Activated CD8-positive, alpha-beta T cell treated with anti-CD3 and anti-CD28 coated beads for 36 hours (primary cell): ENCODE data around the gene MRPS10. TPM values are rescaled to one million over a fixed set of nuclear protein-coding genes. Genes with fewer than 3 reads are reported as not detected.

Experiments used
- ATAC-seq: fragments of 200-7000 bp; cut with Tn5 transposase; one replicate; pipeline ENCODE4 v1.10.0; 2021; ENCODE audit warnings: mild to moderate bottlenecking, moderate library complexity
- CTCF ChIA-PET: fragments of 350-600 bp; sonication (Branson Sonifier 250); formaldehyde crosslinking; loops from one replicate; lab custom pipeline; 2021; ENCODE audit warnings: antibody characterized with exemption; lab: Charles Lee
- POLR2A ChIA-PET: fragments of 350-600 bp; sonication (Branson Sonifier 250); formaldehyde crosslinking; loops from one replicate; lab custom pipeline; 2021; ENCODE audit warnings: antibody characterized with exemption; lab: Charles Lee
- DNase-seq: peaks from one replicate; pipeline ENCODE4 v3.0.0-alpha.2; 2020
- H3K27ac Mint-ChIP-seq: one replicate; pipeline ENCODE4 v1.8.0; 2021; ENCODE audit warnings: mild to moderate bottlenecking, mixed read lengths
- H3K27me3 Mint-ChIP-seq: one replicate; pipeline ENCODE4 v1.8.0; 2021; ENCODE audit warnings: mixed read lengths
- H3K36me3 Mint-ChIP-seq: one replicate; pipeline ENCODE4 v1.8.0; 2021; ENCODE audit warnings: low read depth, mixed read lengths
- H3K4me1 Mint-ChIP-seq: one replicate; pipeline ENCODE4 v1.8.0; 2021; ENCODE audit warnings: low read depth, mixed read lengths
- H3K4me3 Mint-ChIP-seq: one replicate; pipeline ENCODE4 v1.8.0; 2021; ENCODE audit warnings: mild to moderate bottlenecking, moderate library complexity, mixed read lengths
- H3K9me3 Mint-ChIP-seq: one replicate; pipeline ENCODE4 v1.8.0; 2021; ENCODE audit warnings: mixed read lengths
- CTCF ChIP-seq: fragments of 200-600 bp; IDR thresholded peaks from one replicate; pipeline ENCODE4 v1.8.0; 2022; ENCODE audit warnings: antibody characterized with exemption, mild to moderate bottlenecking
- intact Hi-C: fragments of 100-400 bp; cut with micrococcal nuclease; formaldehyde crosslinking; loops from one replicate; pipeline ENCODE4 v1.10.0; 2022
- total RNA-seq, 2 experiments: library from RNA; stranded (reverse); gene quantifications; one replicate each; pipeline ENCODE4 v1.2.3, GENCODE V29; 2021

The MRPS10 gene
- total RNA-seq, 2 experiments from 2014 or later, result 36.7 to 38.9 TPM

- POLR2A ChIA-PET, result no interaction called here
- CTCF ChIA-PET, result interaction anchor here (0.9 kb wide), 1 partner anchor 368 kb away, joined by 3 read pairs; no protein-coding TSS in a partner anchor
- Mint-ChIP-seq H3K36me3 (no peaks in the 10 kb centered on the region), H3K9me3 (no peaks in the 10 kb centered on the region), H3K4me1 (peaks cover 5% of the 10 kb centered on the region), H3K4me3 (no peak overlapping the region), H3K27me3 (peaks cover 4% of the 10 kb centered on the region), H3K27ac (no peak overlapping the region)
- ATAC-seq (no peak), DNase-seq (no peak)
- intact Hi-C loops, result no loop called here
- TF ChIP-seq CTCF, result no peak
Observed at GRCh38 chr6:42179261-42179944, 38.3 kb downstream of the MRPS10 start.

DNA sequence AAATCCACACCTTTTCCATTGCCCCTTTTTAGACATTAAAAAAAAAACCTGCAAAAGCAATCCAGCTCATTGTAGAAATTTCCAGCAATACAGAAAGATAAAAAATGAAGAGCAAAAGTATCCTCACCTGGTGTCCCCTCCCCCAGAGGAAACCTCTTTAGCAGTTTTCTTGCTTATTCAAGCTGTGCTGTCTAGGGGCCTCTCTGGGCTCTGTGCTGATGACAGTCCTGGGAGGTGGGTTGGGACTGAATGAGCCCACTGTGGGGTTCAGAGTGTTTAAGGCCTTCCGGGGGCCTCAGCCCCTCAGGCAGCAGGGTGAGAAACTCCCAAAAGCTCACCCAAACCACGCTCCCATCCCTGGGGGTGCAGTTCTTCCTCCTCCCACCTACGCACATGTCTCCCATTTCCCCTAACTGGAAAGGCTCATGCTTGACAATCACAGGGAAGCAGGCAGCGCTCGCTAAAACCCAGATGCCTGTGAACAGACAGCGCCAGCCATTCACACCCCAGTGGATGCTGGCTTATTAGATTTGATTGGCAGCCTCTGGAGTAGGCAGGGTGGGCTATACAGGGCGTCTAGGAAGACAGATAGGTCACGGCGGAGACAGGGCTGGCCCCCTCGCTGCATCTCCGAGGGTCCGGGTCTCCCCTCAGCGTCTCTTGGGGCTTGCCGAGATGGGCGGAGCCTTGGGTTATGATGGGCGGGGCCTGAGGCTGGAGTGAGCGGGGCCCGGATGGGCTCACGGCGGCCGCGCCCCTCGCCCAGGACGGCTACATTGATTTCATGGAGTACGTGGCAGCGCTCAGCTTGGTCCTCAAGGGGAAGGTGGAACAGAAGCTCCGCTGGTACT lies 39.9 kb downstream of the MRPS10 start:
- H3K27ac Mint-ChIP-seq, result no peak overlapping the region
- no peaks in the 10 kb centered on the region for H3K9me3 Mint-ChIP-seq
- H3K36me3 Mint-ChIP-seq, result no peaks in the 10 kb centered on the region
- ATAC-seq (peak; percentile 60), DNase-seq (peak; percentile 38)
- CTCF ChIA-PET, result interaction anchor here (0.9 to 1.5 kb wide), 4 partner anchors 13 to 284 kb away, joined by 3 read pairs; no protein-coding TSS in a partner anchor
- POLR2A ChIA-PET, result no interaction called here
- intact Hi-C loops, result no loop called here
- H3K4me3 Mint-ChIP-seq, result peak overlapping the region; percentile 5
- TF ChIP-seq CTCF, result no peak
- peaks cover 5% of the 10 kb centered on the region for H3K4me1 Mint-ChIP-seq
- H3K27me3 Mint-ChIP-seq, result peaks cover 4% of the 10 kb centered on the region

DNA sequence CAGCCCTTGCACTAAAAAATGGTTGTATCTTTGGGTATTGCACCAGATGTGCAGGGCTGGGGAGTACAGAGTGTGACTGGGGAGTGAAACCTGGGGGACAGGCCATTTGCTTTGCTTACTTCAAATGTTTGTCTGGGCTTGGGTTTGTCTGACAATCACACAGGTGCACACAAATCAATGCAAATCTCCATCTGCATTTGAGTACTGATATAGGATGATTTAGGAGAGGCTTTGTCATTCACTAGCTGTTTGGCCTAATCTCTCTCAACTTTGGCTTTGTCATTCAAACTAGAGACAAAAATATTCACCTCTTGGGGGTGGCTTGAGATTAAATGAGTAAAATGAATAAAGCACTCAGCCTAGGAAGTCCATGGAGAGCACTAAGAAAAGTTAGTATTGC lies 40.7 kb downstream of the MRPS10 start:
- H3K4me3 Mint-ChIP-seq, result no peak overlapping the region
- TF ChIP-seq CTCF, result no peak
- ATAC-seq (no peak), DNase-seq (no peak)
- POLR2A ChIA-PET, result no interaction called here
- CTCF ChIA-PET, result interaction anchor here (0.9 to 1.9 kb wide), 3 partner anchors 112 to 370 kb away, joined by 3 to 5 read pairs (median 3); no protein-coding TSS in a partner anchor
- no peak overlapping the region for H3K27ac Mint-ChIP-seq
- no peaks in the 10 kb centered on the region for H3K36me3 Mint-ChIP-seq
- no peaks in the 10 kb centered on the region for H3K9me3 Mint-ChIP-seq
- H3K27me3 Mint-ChIP-seq, result peaks cover 4% of the 10 kb centered on the region
- intact Hi-C loops, result no loop called here
- H3K4me1 Mint-ChIP-seq, result peaks cover 5% of the 10 kb centered on the region

GRCh38 chr6:42175860-42176259 lies 41.8 kb downstream of the MRPS10 start:
- CTCF ChIA-PET, result interaction anchor here (0.8 to 1.9 kb wide), 4 partner anchors 21 to 372 kb away, joined by 3 to 5 read pairs (median 4); no protein-coding TSS in a partner anchor
- peak; percentile 15 for DNase-seq
- peaks cover 4% of the 10 kb centered on the region for H3K27me3 Mint-ChIP-seq

More at GRCh38 chr6:42175860-42176259, 41.8 kb downstream of the MRPS10 start:
- no peaks in the 10 kb centered on the region for H3K9me3 Mint-ChIP-seq
- H3K4me1 Mint-ChIP-seq, result peaks cover 5% of the 10 kb centered on the region
- TF ChIP-seq CTCF, result peak; percentile 16
- no peak overlapping the region for H3K4me3 Mint-ChIP-seq
- POLR2A ChIA-PET, result no interaction called here
- no peaks in the 10 kb centered on the region for H3K36me3 Mint-ChIP-seq
- intact Hi-C loops, result no loop called here
- ATAC-seq, result no peak
- H3K27ac Mint-ChIP-seq, result no peak overlapping the region
